Kidney epithelial cell (primary cell): Measurements from ENCODE around the gene PSMC4. TPM values are rescaled to one million over a fixed set of nuclear protein-coding genes. Genes with fewer than 3 reads are reported as not detected.

Experiments
- DNase-seq: peaks from one replicate; pipeline ENCODE4 v3.0.0-alpha.2; 2010; ENCODE audit warnings: low read depth
- H3K27me3 ChIP-seq: 2 replicates; pipeline ENCODE4 v1.6.0; 2011; ENCODE audit warnings: low read length; ENCODE audit not compliant: control insufficient read depth, insufficient read depth
- H3K36me3 ChIP-seq: 2 replicates; pipeline ENCODE4 v1.5.1; 2011; ENCODE audit warnings: low read length; ENCODE audit not compliant: control insufficient read depth, insufficient read depth
- H3K4me3 ChIP-seq: 2 replicates; pipeline ENCODE4 v1.5.1; 2011; ENCODE audit warnings: low read depth, mild to moderate bottlenecking, control low read depth, low read length
- CTCF ChIP-seq: IDR thresholded peaks from 2 replicates; pipeline ENCODE4 v1.5.1; 2011; ENCODE audit warnings: mild to moderate bottlenecking, moderate library complexity, low read length, control low read depth, inconsistent platforms; ENCODE audit not compliant: insufficient read depth, poor library complexity, severe bottlenecking
- total RNA-seq: library from RNA; depleted of rRNA; stranded (reverse); fragments of >200 nt; gene quantifications from 2 replicates; pipeline ENCODE4 v1.2.3, GENCODE V29; 2015

Gene PSMC4
- total RNA-seq, 1 donor from 2014 or later, result 149 TPM

GRCh38 chr19:39963898-39964297, 7.1 kb upstream of the PSMC4 start:
- Histone ChIP-seq H3K27me3 (no peaks in the 10 kb centered on the region), H3K36me3 (no peaks in the 10 kb centered on the region), H3K4me3 (no peak overlapping the region)
- DNase-seq, result no peak
- no peak for TF ChIP-seq CTCF

GRCh38 chr19:39966617-39967016, 4.3 kb upstream of the PSMC4 start:
- Histone ChIP-seq H3K27me3 (no peaks in the 10 kb centered on the region), H3K36me3 (no peaks in the 10 kb centered on the region), H3K4me3 (no peak overlapping the region)
- DNase-seq, result no peak
- no peak for TF ChIP-seq CTCF

- H3K27me3 ChIP-seq, result no peaks in the 10 kb centered on the region
- H3K36me3 ChIP-seq, result no peaks in the 10 kb centered on the region
- no peak for DNase-seq
- no peak for TF ChIP-seq CTCF
- H3K4me3 ChIP-seq, result no peak overlapping the region
Observed at GRCh38 chr19:39967561-39967960, 3.4 kb upstream of the PSMC4 start.

GRCh38 chr19:39968789-39969188, 2.2 kb upstream of the PSMC4 start:
- TF ChIP-seq CTCF, result no peak
- Histone ChIP-seq H3K36me3 (no peaks in the 10 kb centered on the region), H3K4me3 (no peak overlapping the region), H3K27me3 (no peaks in the 10 kb centered on the region)
- no peak for DNase-seq

GRCh38 chr19:39969266-39969665, 1.7 kb upstream of the PSMC4 start:
- no peak for DNase-seq
- peaks cover 3% of the 10 kb centered on the region for H3K36me3 ChIP-seq
- H3K4me3 ChIP-seq, result no peak overlapping the region
- TF ChIP-seq CTCF, result no peak
- no peaks in the 10 kb centered on the region for H3K27me3 ChIP-seq

- TF ChIP-seq CTCF, result no peak
- H3K4me3 ChIP-seq, result peak overlapping the region; percentile 53
- H3K36me3 ChIP-seq, result peaks cover 6% of the 10 kb centered on the region
- no peaks in the 10 kb centered on the region for H3K27me3 ChIP-seq
- DNase-seq, result no peak
Observed at GRCh38 chr19:39969681-39970424, 1.1 kb upstream of the PSMC4 start.
